Duodenal mucosa (tissue), 2 donors: ENCODE results near the gene PSMD5.
"Not testable (repeated sequence)": the region's sequence is repeated elsewhere in the genome, so short reads cannot be mapped to it uniquely, and the experiment has no call there.

Experiments
- H3K27ac ChIP-seq: one replicate; pipeline ENCODE4 v1.7.0; 2013; ENCODE audit warnings: low read depth, low read length
- H3K27me3 ChIP-seq, 2 donors: one replicate each; pipeline ENCODE4 v1.7.0; 2013; ENCODE audit warnings: low read length in 2 of 2, control low read depth in 1 of 2; ENCODE audit not compliant: insufficient read depth in 2 of 2, control insufficient read depth in 1 of 2
- H3K36me3 ChIP-seq, 2 donors: one replicate each; pipeline ENCODE4 v1.7.0; 2013; ENCODE audit warnings: low read length in 2 of 2, control low read depth in 1 of 2; ENCODE audit not compliant: insufficient read depth in 2 of 2, control insufficient read depth in 1 of 2
- H3K4me1 ChIP-seq, 2 donors: one replicate each; pipeline ENCODE4 v1.7.0; 2013; ENCODE audit warnings: low read length in 2 of 2, control low read depth in 1 of 2; ENCODE audit not compliant: insufficient read depth in 2 of 2, control insufficient read depth in 1 of 2
- H3K4me3 ChIP-seq, 2 donors: one replicate each; pipeline ENCODE4 v1.7.0; 2013; ENCODE audit warnings: low read length in 2 of 2, low read depth in 1 of 2
- H3K9ac ChIP-seq, 2 donors: one replicate each; pipeline ENCODE4 v1.7.0; 2013; ENCODE audit warnings: low read length in 2 of 2, low read depth in 1 of 2
- H3K9me3 ChIP-seq, 2 donors: one replicate each; pipeline ENCODE4 v1.7.0; 2013; ENCODE audit warnings: low read length in 2 of 2, control low read depth in 1 of 2; ENCODE audit not compliant: control insufficient read depth in 1 of 2

The PSMD5 gene

DNA sequence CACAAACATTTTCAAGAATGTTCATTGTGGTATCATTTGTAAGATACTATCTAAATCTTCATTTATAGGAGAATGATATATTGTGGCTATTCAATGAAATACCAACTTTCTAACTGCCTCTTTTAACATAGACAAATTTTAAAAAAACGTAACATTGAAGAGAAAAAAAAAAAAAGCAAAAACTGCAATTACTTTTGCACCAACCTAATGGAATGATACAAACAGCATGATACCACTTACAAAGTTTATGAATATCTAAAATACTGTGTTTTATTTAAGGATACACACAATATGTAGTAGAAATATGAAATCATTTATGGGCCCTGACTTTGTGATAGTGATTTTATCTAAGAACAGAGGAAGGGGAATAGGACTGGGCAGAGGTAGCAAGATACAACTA lies 24.1 kb downstream of the PSMD5 start:
- Histone ChIP-seq H3K27me3 (no peaks in the 10 kb centered on the region), H3K9me3 (no peaks in the 10 kb centered on the region), H3K4me3 (no peak overlapping the region), H3K4me1 (peaks cover 0 to 6% of the 10 kb centered on the region in 2 donors), H3K36me3 (peaks cover 38 to 47% of the 10 kb centered on the region in 2 donors), H3K9ac (no peak overlapping the region), H3K27ac (no peak overlapping the region)

DNA sequence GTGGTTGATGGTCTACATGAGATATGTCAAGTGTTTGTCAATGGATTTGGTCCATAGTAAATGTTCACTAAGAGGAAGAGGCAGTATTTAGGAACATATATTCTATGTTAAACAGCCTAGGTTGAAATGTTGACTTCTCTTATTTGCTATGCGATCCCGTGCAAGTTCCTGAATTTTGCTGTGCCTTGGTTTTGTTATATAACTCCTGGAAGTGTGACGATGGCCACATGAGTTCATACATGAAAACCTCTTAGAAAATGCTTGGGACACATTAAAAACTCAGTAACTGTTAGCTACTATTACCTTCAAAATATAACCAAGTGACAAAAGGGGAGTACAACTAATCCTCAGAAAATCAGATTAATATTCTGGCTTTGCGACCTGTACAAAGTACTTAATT lies 27.6 kb downstream of the PSMD5 start:
- no peak overlapping the region for H3K4me3 ChIP-seq
- H3K27me3 ChIP-seq = no peaks in the 10 kb centered on the region
- H3K9me3 ChIP-seq = no peaks in the 10 kb centered on the region
- no peak overlapping the region for H3K27ac ChIP-seq
- H3K4me1 ChIP-seq = peaks cover 0 to 6% of the 10 kb centered on the region in 2 donors
- peaks cover 17 to 26% of the 10 kb centered on the region in 2 donors for H3K36me3 ChIP-seq
- no peak overlapping the region for H3K9ac ChIP-seq

DNA sequence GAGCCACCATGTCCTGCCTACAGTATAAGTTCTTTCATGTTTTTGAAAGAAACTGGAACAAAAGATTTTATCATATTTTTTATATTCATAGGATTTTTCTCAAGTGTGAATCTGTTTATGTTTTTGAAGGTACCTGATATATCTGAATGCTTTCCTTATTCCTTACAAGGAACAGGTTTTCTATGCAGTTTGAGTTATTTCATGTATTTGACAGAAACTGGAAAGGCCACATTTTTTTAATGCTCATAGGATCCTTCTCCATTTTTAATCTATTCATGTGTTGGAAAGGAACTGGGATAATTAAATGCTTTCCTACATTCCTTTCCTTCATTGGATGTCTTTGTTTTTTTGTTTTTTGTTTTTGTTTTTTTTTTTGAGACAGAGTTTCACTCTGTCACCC lies 33.8 kb downstream of the PSMD5 start:
- Histone ChIP-seq H3K4me1 (no peaks in the 10 kb centered on the region), H3K27me3 (no peaks in the 10 kb centered on the region), H3K36me3 (no peaks in the 10 kb centered on the region), H3K4me3 (no peak overlapping the region), H3K9me3 (peaks cover 26 to 31% of the 10 kb centered on the region in 2 donors), H3K9ac (no peak overlapping the region), H3K27ac (no peak overlapping the region)

DNA sequence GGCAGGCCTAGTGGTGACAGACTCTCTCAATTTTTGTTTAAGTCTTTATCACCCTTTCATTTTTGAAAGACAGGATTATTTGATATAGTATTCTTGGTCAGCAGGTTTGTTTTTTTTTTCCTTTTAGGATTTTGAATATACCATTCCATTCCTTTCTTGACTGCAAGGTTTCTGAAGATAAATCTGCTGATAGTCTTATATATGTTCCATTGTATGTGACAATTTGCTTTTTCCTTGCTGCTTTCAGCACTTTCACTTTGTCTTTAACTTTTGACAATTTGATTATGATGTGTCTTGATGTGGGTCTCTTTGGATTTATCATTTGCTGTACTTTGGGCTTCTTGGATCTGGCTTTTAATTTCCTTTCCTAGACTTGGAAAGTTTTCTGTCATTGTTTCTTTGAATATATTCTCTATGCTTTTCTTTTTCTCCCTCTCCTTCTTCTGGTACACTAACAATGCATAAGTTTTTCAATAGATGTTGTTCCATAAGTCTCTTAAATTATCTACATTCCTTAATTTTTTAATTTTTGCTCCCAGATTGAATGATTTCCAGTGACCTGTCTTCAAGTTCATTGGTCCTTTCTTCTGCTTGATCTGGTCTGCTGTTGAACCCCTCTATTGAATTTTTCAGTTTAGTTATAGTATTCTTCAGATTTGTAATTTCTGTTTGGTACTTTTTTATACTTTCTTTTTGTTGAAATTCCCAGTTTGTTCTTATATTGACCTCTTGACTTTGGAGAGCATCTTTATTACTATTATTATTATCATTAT lies 34.9 kb downstream of the PSMD5 start:
- H3K27ac ChIP-seq = no peak overlapping the region
- H3K36me3 ChIP-seq = no peaks in the 10 kb centered on the region
- no peak overlapping the region for H3K4me3 ChIP-seq
- no peak overlapping the region for H3K9ac ChIP-seq
- H3K27me3 ChIP-seq = no peaks in the 10 kb centered on the region
- peaks cover 26 to 31% of the 10 kb centered on the region in 2 donors for H3K9me3 ChIP-seq
- H3K4me1 ChIP-seq = no peaks in the 10 kb centered on the region

DNA sequence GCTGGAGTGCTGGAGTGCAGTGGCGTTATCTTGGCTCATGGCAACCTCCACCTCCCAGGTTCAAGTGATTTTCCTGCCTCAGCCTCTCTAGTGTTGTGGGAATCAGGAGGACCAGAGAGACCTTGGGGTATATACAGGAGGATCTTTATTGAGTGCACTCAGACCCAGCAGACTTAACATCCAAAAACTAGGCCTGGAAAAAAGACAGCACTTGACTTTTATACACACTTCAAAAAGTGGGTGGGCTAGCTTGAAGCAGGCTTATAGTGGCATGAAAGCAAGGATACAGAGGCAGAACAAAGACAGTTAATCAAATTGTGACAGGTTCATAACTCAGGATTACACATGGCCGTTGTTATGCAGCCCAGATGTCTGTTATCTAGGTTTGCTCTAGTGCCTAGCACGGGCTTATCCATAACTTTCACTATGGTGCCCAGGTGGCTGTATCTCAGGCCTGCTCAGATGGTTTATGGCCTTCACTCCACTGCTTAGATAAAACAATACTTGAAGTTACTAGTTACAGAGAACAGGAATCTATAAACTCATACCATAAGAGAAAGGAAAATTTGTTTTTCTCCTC lies 37.8 kb downstream of the PSMD5 start:
- not testable (repeated sequence) for H3K27ac ChIP-seq
- H3K9me3 ChIP-seq = peaks cover 26 to 31% of the 10 kb centered on the region in 2 donors

DNA sequence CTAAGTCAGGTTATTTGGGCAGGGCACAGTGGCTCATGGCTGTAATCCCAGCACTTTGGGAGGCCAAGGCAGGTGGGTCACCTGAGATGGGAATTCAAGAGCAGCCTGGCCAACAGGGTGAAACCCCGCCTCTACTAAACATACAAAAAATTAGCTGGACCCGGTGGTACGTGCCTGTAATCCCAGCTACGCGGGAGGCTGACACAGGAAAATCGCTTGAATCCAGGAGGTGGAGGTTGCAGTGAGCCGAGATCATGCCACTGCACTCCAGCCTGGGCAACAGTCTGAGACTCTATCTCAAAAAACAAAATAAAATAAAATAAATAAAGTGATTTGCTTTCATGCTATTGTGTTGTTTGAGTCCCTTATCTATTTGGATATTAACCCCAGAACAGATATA lies 41.3 kb downstream of the PSMD5 start:
- H3K9ac ChIP-seq = no peak overlapping the region
- H3K9me3 ChIP-seq = peaks cover 8 to 10% of the 10 kb centered on the region in 2 donors
- no peak overlapping the region for H3K27ac ChIP-seq
- H3K36me3 ChIP-seq = no peaks in the 10 kb centered on the region
- H3K4me1 ChIP-seq = no peaks in the 10 kb centered on the region
- H3K27me3 ChIP-seq = no peaks in the 10 kb centered on the region
- H3K4me3 ChIP-seq = no peak overlapping the region

More for the DNA sequence above, 37.8 kb downstream of the PSMD5 start:
- H3K27me3 ChIP-seq, H3K4me3 ChIP-seq, H3K9ac ChIP-seq, H3K4me1 ChIP-seq, H3K36me3 ChIP-seq: not testable (repeated sequence)

DNA sequence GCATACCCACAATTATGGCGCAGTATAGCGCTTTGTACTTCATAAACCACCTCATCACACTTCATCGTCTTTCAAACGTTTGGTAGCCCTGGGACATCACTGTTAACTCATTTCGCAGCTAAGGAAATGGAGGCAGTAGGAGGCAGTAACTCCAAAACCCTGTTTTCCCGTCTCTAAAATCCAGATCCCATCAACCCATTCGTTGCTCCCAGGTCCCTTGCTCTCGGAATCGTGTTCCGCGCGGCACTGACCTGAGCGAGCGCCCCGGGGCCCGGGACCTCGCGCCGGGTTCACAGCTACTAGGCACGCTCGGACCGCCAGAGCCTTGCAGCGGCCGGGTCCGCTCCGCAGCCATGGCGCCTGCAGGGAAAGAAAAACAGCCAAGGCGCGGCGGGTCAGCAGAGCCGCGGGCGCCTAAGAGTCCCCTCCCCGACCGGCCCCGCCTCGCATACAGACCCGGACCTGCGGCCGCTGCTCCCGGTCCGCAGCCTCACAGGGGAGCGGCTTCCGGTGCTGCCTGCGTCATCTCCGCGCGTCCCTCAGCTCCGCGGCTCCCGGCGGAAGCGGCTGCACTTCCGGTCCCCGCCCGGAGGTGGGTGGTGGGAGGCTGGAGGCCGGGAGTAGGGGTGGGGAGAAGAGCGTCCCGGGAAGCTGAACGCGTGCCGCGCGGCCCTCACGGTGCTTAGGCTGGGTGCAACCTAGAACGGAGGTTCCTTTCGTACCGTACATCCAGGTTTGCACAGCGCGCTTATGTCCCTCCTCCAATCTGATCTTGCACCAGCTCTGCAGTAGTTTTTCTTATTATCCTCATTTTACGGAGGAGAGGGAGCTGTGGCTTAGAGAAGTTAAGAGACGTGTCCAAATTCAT lies 49.6 kb downstream of the PSMD5 start, which contains the start of gene FBXW2:
Gene FBXW2 (minus strand): TSS at position 519 of the 868 bp plus-strand sequence. CDS start 5,158 bp downstream, outside the sequence.
- peak within 1 kb of the TSS; percentile 77 to 89 for H3K9ac ChIP-seq
- H3K27me3 ChIP-seq = no peaks in the 10 kb centered on the region
- no peaks in the 10 kb centered on the region for H3K36me3 ChIP-seq
- no peaks in the 10 kb centered on the region for H3K9me3 ChIP-seq
- H3K27ac ChIP-seq = peak within 1 kb of the TSS; percentile 89
- peaks cover 27 to 34% of the 10 kb centered on the region in 2 donors for H3K4me1 ChIP-seq
- peak within 1 kb of the TSS; percentile 85 to 91 for H3K4me3 ChIP-seq

DNA sequence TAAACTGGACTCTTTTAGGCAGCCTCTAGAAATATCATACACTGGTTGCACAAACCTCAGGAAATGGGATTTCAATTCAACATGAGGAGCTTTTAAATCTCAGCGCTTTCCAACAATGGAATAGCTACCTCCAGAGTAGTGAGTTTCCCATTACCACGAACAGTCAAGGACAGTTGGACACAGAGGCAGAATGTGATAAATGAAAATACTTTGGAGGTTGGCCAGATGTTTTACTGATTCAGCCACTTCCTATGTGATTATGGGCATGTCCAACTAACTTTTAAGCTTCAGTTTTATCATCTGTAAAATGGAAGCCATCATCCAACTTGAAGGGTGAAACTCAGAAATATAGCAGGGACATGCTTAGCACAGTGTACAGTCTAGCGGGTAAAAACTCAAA lies 51.6 kb downstream of the PSMD5 start:
- Histone ChIP-seq H3K9ac (peak overlapping the region in 1 of 2 donors; percentile 8), H3K27me3 (no peaks in the 10 kb centered on the region), H3K9me3 (no peaks in the 10 kb centered on the region), H3K4me3 (no peak overlapping the region), H3K27ac (no peak overlapping the region), H3K36me3 (peaks cover 4 to 12% of the 10 kb centered on the region in 2 donors), H3K4me1 (peaks cover 27 to 37% of the 10 kb centered on the region in 2 donors)

DNA sequence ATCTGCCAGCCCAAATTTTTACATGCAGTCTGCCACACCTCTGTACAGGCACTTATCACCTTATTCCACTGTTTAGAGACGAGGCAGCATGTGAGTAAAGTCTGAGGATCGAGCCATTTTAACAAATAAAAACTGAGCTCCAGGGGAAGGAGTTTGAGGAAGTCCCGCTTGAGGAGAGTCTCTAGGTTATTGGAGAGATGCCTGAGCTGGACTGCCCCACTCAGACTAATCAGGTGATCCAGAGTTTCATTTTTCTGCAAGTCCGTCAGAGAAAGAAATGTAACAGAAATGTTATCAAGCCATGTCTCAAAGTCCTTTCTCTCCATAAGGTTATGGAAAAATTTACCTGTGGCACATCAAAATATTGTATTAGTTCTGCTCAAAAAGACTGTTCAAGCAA lies 54.8 kb downstream of the PSMD5 start:
- H3K9ac ChIP-seq = no peak overlapping the region
- H3K4me3 ChIP-seq = no peak overlapping the region
- no peaks in the 10 kb centered on the region for H3K27me3 ChIP-seq
- H3K9me3 ChIP-seq = no peaks in the 10 kb centered on the region
- H3K36me3 ChIP-seq = peaks cover 4 to 25% of the 10 kb centered on the region in 2 donors
- no peak overlapping the region for H3K27ac ChIP-seq
- peaks cover 18 to 39% of the 10 kb centered on the region in 2 donors for H3K4me1 ChIP-seq

DNA sequence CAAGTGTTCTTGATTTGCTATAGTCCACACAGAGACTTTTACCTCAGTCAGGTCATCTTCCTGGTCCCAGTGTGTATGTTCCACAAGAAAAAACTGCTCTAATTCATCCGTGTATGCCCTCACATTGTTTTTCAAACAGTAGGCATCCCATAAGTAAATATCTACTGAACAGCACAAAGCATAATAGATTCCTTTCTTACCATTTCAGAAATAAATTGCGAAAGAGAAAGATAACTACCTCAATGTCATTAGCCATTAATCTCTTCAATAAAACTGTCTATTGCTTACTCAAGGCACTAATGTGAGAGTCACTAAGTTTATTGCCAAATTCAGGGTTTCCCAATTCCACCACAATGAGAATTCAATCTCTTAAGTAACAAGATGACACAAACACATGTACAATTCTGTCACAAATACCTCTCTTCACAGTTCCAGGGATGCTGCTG lies 59.1 kb downstream of the PSMD5 start:
- Histone ChIP-seq H3K4me3 (no peak overlapping the region), H3K27me3 (no peaks in the 10 kb centered on the region), H3K4me1 (peaks cover 0 to 17% of the 10 kb centered on the region in 2 donors), H3K9ac (no peak overlapping the region), H3K9me3 (no peaks in the 10 kb centered on the region), H3K27ac (no peak overlapping the region), H3K36me3 (peaks cover 4 to 34% of the 10 kb centered on the region in 2 donors)
